HG02623 (cell line): ENCODE results near the gene HMCN2.

Source experiments
- ATAC-seq: cut with Tn5 transposase; IDR thresholded peaks from one replicate; pipeline ENCODE4 v1.9.1; 2021; ENCODE audit warnings: moderate library complexity; ENCODE audit not compliant: unreplicated experiment

The HMCN2 gene

DNA sequence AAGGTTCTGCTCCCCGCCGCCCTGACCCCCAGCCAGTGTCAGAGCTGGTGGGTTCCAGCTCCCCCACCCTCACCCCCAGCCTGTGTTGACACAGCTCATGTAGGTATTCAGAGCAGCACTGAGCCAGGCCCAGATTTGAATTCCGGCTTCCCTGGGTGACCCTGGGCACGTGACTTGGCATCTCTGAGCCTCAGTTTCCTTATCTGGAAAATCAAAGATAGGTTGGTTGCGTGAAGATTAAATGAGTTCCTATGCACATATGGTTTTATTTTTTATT lies 42.0 kb downstream of the HMCN2 start:
- ATAC-seq = no peak

DNA sequence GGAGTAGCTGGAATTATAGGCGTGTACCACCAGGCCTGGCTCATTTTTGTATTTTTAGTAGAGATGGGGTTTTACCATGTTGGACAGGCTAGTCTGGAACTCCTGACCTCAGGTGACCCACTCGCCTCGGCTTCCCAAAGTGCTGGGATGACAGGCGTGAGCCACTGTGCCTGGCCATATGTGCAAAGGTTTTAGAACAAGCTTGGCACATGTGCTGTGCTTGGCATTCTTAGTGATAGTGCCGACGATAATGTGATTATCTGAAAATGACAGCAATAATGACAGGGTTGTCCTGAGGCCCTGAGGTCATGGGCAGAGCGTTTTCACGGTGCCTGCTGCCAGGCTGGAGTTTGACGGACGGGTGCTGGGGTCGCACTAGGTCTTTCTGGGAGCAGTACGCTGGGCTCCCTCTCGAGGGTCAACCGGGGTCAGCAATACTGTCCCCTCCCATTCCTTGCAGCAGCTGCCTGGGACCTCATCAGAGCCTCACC lies 42.6 kb downstream of the HMCN2 start:
- ATAC-seq = no peak

DNA sequence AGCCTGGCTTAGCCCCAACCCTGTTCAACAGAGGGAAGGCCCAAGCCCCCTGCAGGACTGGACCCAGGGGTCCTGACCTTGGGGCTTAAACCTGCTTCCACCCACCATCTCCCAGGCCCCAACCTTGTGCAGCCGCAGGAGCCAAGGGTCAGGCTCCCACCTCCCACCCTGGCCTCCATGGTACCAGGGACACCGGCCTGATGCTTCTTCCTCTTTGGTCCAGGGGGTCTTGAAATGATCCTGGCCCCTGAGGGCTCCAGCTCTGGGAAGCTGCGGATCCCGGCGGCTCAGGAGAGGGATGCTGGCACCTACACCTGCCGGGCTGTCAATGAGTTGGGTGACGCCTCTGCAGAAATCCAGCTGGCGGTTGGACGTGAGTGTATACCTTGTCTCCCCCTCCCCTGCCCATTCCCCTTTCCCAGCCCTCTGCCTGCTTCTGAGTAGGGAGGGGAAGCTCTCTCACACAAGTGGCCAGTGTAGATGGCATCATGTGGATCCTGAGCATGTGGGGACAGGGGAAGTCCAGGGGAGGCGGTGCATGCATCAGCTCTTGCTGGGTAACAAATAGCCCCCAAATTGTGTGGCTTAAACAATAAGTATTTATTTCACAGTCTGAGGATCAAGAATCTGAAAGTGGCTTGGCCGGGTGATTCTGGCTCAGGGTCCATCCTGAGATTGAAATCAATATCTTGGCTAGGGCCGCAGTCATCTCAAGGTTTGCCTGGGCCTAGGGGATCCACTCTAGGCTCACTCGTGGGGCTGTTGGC lies 44.3 kb downstream of the HMCN2 start:
- no peak for ATAC-seq

DNA sequence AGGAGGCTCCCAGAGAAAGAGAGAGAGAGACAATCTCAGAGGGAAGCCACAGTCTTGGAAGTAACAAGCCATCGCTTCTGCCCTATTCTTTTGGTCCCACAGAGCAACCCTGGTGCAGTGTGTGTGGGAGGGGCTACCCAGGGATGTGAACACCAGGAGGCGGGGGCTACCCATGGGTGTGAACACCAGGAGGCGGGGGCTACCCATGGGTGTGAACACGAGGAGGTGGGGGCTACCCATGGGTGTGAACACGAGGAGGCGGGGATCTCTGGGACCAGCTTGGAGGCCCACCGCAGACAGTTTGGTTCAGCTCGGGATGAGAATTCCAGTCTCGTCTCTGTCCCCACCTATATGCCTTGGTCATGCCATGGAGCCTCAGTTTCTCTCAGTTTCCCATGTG lies 44.9 kb downstream of the HMCN2 start:
- no peak for ATAC-seq

DNA sequence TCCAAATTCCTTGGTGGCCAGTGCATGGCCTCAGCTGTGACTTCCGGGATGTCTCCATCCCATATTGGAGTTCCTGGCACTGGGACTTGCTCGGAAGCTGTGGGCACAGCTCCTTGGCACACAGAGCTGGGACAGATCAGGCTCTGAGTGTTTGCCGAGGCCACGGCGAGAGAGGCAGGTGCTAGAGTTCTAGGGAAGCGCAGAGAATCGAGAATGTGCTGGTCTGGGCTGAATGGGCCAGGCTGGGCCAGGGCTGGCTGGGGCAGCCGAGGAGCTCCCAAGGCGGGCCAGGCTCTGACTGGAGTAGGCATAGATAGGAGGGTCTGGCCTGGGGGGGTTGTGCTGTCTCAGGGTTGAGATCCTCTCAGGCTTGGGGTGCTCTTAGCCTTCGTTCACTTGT lies 45.4 kb downstream of the HMCN2 start:
- no peak for ATAC-seq

DNA sequence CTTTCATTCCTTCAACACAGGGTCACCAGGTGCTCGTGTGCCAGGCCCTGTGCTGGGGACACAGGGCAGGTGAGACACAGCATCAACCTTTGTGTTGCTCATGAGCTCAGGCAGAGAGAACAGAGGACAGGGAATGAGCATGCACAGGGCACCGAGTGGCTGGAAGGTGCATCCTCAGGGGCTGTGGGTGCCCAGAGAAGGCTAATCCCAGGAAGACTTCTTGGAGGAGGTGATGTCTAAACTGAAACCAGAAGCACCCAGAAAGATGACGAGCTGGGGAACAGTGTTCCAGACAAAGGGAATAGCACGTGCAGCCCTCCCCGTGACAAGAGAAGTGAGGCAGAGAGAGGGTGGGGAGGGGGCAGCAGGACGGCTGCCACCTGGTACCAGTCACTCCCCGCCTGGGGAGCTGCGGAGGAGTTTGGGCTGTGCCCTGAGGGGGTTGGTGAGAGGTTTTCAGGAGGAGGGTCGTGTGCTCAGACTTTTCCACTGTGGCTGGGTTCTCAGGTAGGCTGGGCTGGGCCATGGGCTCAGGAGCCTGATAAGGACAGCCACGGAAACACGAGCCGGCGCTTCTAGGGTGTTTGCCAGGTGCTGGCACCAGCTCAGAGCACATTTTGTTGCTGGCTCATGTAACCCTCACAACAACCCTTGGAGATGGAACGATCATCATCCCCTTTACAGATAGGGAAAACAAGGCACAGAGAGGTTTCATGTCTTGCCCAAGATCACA lies 46.0 kb downstream of the HMCN2 start:
- ATAC-seq = no peak

DNA sequence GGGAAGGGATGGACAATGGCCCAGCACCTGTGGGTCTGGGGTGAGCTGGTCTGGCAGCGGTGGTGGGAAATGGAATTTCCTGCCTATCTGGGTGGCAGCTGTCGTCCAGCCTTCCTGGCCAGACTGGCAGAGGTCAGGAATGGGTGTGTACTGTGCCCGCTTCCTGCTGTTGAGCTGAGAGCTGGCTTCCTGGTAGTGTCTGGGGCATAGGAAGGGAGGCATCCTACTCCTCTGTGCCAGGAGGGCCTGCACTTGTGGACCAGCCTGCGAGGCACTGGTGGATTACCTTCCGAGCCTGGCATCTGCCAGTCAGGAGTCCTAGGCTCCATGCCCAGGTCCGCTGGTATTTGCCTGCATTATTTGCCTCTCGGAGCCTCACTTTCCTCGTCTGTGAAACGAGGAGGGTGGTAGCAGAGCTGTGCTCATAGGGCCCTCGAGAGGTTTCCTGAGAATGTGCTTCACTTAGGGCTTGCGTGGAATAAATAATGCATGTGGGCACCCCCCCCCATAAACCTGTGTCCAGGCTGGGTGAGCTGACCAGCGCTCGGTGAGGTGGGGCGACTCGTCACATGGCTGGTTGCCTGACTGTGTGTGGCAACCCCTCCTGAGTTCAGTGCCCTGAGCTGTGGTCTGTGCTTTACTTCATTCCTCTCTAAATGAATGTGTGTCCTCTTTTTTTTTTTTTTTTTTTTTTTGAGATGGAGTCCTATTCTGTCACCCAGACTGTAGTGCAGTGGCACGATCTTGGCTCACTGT lies 47.7 kb downstream of the HMCN2 start:
- no peak for ATAC-seq

GRCh38 chr9:130315446-130316226 lies 50.1 kb downstream of the HMCN2 start:
- no peak for ATAC-seq

- no peak for ATAC-seq
Observed at GRCh38 chr9:130316430-130316829, 50.9 kb downstream of the HMCN2 start.

GRCh38 chr9:130319300-130319699 lies 53.7 kb downstream of the HMCN2 start:
- no peak for ATAC-seq

DNA sequence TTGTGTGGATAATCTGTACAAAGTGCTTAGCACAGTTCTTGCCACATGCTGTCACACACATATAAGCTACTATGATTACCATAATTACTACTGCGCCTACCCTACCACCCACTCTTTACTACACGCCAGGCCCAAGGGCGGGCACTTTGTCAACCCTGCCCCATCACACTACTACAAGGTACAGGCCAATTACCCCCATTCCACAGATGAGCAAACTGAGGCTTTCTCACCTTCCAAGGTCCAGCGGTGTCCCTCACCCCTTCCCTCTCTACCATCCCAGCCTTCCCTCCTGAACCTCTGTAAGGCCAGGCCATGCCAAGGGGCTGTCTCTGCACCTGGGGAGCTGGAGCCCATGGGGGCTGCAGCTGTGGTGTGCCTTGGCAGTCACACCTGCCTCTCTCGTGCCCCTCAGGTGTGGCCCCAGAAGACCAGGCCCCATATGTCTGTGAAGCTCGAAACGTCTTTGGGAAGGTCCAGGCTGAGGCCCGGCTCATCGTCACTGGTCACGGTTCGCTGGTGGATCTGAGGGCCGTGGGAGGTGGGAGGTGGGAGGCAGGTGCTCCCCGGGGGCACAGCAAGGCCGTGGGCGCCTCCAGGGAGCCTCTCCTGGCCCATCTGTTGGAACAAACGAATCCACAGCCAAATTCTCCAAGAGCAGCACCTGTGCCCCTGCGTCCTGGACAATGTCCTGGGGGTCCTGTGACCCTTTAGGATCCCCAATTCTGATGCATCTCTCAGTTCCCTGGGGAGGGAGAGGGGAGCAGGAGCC lies 54.6 kb downstream of the HMCN2 start:
- no peak for ATAC-seq

- no peak for ATAC-seq
Observed at GRCh38 chr9:130320723-130321481, 55.3 kb downstream of the HMCN2 start.

DNA sequence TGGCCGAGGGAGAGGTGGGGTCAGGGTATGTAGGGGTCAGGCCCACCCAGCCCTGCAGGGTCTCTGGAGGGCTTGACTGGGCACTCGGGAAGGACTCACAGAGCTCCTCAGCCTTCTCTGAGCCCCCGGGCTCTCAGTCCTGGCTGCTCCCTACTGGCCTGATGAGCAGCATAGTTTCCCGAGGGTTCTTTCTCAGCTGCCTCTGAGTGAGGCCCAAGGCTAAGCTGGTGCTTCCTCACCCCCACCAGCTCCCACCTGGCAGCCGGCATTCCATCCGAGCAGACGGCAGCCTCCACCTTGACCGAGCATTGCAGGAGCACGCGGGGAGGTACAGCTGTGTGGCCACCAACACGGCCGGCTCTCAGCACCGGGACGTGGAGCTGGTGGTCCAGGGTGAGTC lies 56.0 kb downstream of the HMCN2 start:
- ATAC-seq = no peak

DNA sequence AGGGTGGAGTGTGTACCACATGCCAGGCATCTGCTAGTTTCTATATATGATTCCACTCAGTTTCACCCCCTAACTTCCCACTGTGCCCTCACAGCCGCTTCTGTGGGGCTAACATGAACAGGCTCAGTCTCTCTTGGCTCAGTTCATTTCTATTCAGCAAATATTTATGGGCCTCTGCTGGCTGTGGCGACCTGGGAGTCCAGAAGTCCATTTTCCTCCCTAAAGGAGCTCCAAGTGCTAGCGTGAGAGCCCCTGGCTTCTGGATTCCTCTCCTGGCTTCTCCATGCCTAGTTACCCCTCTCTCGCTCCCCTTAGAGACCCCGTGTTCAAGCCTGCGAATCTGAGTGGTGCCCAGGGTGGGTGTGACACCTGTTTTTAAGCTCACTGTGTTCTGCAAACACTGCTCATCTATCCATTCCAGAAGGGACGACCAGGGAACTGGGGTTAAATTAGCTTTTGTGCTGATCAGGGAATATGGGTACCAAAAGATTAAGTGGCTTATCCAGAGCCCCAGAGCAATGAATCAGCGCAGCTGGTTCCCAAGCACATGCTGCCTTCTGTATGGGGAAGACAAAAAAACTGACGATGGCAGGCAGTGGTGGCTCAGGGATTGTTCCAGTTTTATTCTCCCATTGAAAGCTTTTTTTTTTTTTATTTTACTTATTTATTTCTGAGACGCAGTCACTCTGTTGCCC lies 57.6 kb downstream of the HMCN2 start:
- ATAC-seq = no peak

DNA sequence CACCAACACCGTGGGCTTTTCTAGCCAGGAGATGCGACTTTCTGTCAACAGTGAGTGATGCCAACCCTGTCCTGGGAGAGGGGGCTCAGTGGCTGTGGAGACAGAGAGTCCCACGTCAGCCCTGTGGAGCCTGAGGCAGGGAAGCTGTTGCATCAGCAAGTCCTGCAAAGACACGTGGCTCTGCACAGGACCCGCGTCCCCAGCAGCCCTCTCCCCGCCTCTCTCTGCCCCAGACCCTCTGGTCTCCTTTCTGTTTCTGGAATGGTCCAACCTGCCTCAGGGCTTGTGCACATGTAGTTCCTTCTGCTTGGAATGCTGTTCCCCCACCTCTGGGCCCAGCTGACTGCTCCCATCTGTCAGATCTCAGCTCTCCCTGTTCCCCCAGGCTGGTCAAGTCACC lies 60.4 kb downstream of the HMCN2 start:
- ATAC-seq = no peak

DNA sequence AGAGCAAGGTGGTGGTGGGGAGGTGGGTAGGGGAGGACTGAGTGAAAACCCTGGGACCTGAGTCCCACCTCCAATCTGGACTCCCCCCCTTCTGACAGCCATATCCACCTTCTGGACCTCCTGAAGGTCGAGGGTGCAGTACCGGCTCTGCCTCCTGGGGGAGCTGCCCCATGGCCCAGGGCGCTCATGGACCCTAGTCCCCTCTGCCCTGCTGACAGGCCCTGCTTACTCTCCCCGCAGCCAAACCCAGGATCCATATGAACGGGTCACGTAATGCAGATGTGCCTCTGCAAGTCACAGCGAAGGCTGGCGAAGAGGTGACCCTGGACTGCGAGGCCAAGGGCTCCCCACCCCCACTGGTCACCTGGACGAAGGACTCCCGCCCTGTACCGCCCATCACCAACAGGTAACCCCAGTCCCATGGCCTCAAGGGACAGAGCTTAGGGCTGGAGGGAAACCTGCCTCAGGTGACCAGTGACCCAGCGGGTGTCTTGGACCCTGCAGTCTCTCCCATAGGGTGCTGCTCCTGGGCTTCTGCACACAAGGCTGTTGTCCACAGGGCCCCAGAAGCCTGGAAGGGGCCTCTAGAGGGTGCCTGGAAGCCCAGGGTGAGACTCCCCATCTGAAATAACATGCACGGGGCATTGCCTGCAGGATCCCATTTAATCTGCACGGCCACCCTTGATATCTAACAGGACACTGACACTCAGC lies 61.7 kb downstream of the HMCN2 start:
- ATAC-seq = no peak

- ATAC-seq = no peak
Observed at GRCh38 chr9:130327781-130328348, 62.3 kb downstream of the HMCN2 start.

- no peak for ATAC-seq
Observed at GRCh38 chr9:130328349-130328801, 62.8 kb downstream of the HMCN2 start.
